ENCODE measurements around the gene GPSM3. TPM values are rescaled to one million over a fixed set of nuclear protein-coding genes. Genes with fewer than 3 reads are reported as not detected.

The GPSM3 gene
- total RNA-seq, 1 experiment from 2014 or later: 11.8 TPM

- H3K9me3 Mint-ChIP-seq: no peaks in the 10 kb centered on the region; a peak in 1 of 5 replicates
- H3K56ac ChIP-seq (ENCODE audit: insufficient read length, low read depth, low read length): no peak overlapping the region
- no peak overlapping the region for H3K4me2 ChIP-seq (ENCODE audit: insufficient read depth, insufficient read length, low read length)
- H3K23me2 ChIP-seq (ENCODE audit: insufficient read length, low read depth, low read length, poor library complexity, severe bottlenecking): peaks cover 17% of the 10 kb centered on the region
- no peak overlapping the region for H3K9ac ChIP-seq (ENCODE audit: extremely low read depth, insufficient read length, low read length)
- H3K79me2 ChIP-seq (ENCODE audit: insufficient read depth, low read length): no peaks in the 10 kb centered on the region
- H2AFZ ChIP-seq (ENCODE audit: low read length): no peak overlapping the region
- H2BK20ac ChIP-seq (ENCODE audit: low read depth, low read length, poor library complexity, severe bottlenecking): no peak overlapping the region
- peak overlapping the region; percentile 22 to 44; a peak in 3 of 5 replicates for H3K4me3 Mint-ChIP-seq
- no peak overlapping the region for H3T11ph ChIP-seq (ENCODE audit: low read length)
- H4K5ac ChIP-seq (ENCODE audit: insufficient read length, low read depth, low read length): no peak overlapping the region
- peaks cover 7% of the 10 kb centered on the region for H3K4me1 ChIP-seq (ENCODE audit: insufficient read depth, low read length)
- DNase-seq: peak; percentile 24
- H4K20me1 ChIP-seq (ENCODE audit: control insufficient read depth, insufficient read depth, insufficient read length): no peaks in the 10 kb centered on the region
- H3K27ac Mint-ChIP-seq: peak overlapping the region; percentile 39 to 74 (median 40); a peak in 6 of 7 replicates
- peaks cover 54 to 59% of the 10 kb centered on the region in 2 experiments for H3K4me1 Mint-ChIP-seq
- no CpG with 5 or more reads among the region's 15 CpGs for WGBS (ENCODE audit: extremely low coverage, insufficient read length, low lambda C conversion rate)
- no peaks in the 10 kb centered on the region for H3K79me1 ChIP-seq (ENCODE audit: insufficient read depth, low read depth, low read length, poor library complexity, severe bottlenecking)
- no peak overlapping the region for H3K27ac ChIP-seq (ENCODE audit: insufficient read length, low read depth, low read length)
- H3K9me3 ChIP-seq (ENCODE audit: control insufficient read depth, low read depth, low read length): no peaks in the 10 kb centered on the region
- H2BK12ac ChIP-seq (ENCODE audit: insufficient read length, low read depth, low read length): no peak overlapping the region
- no peaks in the 10 kb centered on the region for H3K27me3 ChIP-seq (ENCODE audit: insufficient read depth, low read length)
- no peak overlapping the region for H2BK5ac ChIP-seq (ENCODE audit: insufficient read length, low read length)
- no peak overlapping the region for H4K8ac ChIP-seq (replicated peaks; ENCODE audit: insufficient read length, low read depth, low read length)
- no peak overlapping the region for H2BK15ac ChIP-seq (ENCODE audit: low read depth, low read length)
- H3K4ac ChIP-seq (ENCODE audit: low read depth, low read length): no peak overlapping the region
- no peaks in the 10 kb centered on the region for H3K27me3 Mint-ChIP-seq (ENCODE audit: low read depth)
- H3K23ac ChIP-seq (ENCODE audit: insufficient read length, low read depth, low read length): no peak overlapping the region
- TF ChIP-seq CTCF (conservative IDR thresholded peaks at IDR 0.05): no peak
- no peak overlapping the region for H2BK120ac ChIP-seq (ENCODE audit: low read depth, low read length, poor library complexity, severe bottlenecking)
- H3K18ac ChIP-seq (ENCODE audit: insufficient read length, low read depth, low read length): no peak overlapping the region
- H2AK5ac ChIP-seq (ENCODE audit: insufficient read length, low read length): no peak overlapping the region
- no peak overlapping the region; the same call in 1 of the 2 replicates for H3K14ac ChIP-seq (ENCODE audit: insufficient read depth, low read length)
- peaks cover 7 to 21% (median 18%) of the 10 kb centered on the region in 3 experiments; a peak in 6 of 7 replicates for H3K36me3 Mint-ChIP-seq (ENCODE audit: insufficient read depth in 1 of 3, low read depth in 3 of 3)
- no peak overlapping the region for H4K91ac ChIP-seq (ENCODE audit: insufficient read length, low read depth, low read length)
These were observed 491 bp downstream of the GPSM3 start for GRCh38 chr6:32191696-32192607.

Measured in H9 (cell line).